Adrenal gland (tissue), 5 donors: ENCODE results near the gene MOB3B.

Experiments
- CTCF ChIP-seq, 6 experiments: fragments of 450-650 bp in 4 of 6; fragments of 200-600 bp in 2 of 6; sonication (generic) in 1 of 6; IDR thresholded peaks; 1 replicate in 5 of 6; 2 replicates in 1 of 6; pipeline versions ENCODE4 v1.5.1 to v1.8.0; 2016 to 2021; ENCODE audit warnings: antibody characterized with exemption in 6 of 6, mild to moderate bottlenecking in 2 of 6, moderate library complexity in 1 of 6
- POLR2A ChIP-seq, 2 donors: fragments of 450-650 bp; IDR thresholded peaks; one replicate each; pipeline ENCODE4 v1.6.1; 2017; ENCODE audit warnings: antibody characterized with exemption in 2 of 2, mild to moderate bottlenecking in 2 of 2, moderate library complexity in 1 of 2
- donor health status: DM: no; HTN: no; CAD: no.

- no peak for TF ChIP-seq CTCF (IDR thresholded peaks at IDR 0.05)
- TF ChIP-seq POLR2A (IDR thresholded peaks at IDR 0.05), result no peak
Measured at GRCh38 chr9:27425827-27426510, 103.6 kb downstream of the MOB3B start.
